GM10847 (cell line): ENCODE data around the gene AIFM1.

Source experiments
- POLR2A ChIP-seq: IDR thresholded peaks from 2 replicates; pipeline ENCODE4 v1.6.1; 2011; ENCODE audit not compliant: insufficient read length; ENCODE audit errors: extremely low read depth

Gene AIFM1

DNA sequence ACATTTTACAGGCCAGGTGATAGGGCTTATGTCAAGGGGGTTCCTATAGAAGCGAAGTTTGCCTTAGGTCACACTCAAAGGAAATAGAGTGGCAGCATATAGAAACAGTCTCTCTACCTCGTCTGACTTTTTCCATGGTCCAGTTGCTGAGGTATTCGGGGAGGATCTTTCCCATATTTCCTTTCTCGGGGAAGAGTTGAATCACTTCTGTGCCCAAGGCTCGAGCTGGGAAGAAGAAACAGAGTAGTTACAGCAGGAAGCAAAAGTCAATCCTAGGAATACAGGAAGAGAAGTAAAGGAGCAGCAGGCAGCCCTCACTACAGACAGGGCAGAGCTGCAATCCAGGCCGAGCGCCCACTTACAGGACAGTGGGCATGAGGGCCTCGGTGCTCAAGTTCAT, 28.7 kb downstream of the AIFM1 start:
- no peak for TF ChIP-seq POLR2A

DNA sequence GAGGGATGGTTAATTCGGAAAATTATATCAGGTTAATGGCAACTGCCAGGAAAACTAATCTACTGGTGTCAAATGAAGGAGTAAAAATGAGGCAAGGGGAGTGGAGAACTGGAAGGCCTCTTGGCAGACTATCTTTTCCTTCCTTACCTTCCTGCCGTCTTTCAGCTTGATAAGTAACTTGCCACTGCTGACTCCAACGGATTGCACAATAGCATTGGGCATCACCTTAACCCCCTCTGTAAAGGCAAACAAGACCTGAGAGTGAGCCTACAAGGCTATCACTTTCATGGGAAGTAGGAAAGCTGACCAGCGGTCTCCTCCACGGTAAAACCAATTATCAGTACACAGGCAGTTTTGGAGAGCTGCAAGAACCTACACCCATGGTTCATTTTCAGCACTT, 29.1 kb downstream of the AIFM1 start:
- TF ChIP-seq POLR2A, result no peak

DNA sequence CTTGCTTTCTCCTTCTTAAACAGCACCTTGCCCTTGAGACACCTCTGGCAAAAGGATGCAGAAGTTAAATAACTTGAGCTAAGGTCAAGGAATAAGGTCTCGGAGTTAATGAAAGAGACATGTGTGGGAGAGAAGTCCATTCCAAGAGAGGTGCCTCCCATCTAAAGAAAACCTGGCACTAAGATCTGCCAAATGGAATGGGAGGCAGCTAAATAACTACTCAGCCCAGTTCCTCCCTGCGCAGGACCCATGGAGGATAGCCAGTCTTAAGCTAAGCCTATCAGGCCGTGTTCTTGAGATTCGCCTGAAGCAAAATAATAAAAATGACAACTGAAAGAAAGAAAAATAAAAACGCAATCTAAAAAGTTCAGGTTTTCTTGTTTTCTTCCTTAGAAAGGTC, 34.7 kb downstream of the AIFM1 start:
- TF ChIP-seq POLR2A, result no peak

DNA sequence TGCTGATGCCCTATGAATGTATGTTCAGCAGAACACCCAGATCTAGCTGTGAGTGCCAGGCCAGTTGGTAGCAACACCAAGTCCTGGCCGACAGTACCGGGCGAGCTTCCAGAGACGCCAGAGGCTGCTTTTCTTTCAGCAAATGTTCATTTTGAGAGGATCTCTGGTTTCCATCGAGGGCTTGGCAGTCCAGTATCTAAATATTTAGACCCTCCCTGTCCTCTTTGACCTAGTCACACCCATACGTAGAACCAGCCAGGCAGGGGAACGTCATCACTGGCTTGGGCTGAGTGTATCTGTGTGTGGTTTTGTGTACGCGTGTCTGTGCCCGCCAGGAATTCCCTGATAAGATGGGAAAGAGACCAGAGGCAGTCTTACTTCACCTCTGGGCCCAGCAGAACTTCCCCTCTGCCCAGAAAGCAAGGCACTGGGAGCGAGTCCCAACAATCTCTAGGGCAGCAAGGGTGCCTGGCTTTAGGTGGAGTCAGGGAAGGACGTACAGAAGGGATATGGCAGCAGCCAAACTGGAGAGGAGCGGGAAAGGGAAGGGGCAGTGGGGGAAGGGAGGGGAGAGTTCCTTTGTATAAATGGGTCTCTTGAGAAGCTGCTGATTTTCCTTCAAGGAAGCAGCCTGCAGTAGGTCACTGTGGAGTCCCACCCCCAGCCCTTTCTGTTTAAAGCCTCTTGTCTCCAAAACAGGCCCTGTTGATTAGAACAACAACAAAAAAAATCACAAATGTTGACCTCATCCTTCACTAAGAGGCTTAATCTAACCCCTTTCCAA, 40.4 kb downstream of the AIFM1 start:
- TF ChIP-seq POLR2A, result no peak

DNA sequence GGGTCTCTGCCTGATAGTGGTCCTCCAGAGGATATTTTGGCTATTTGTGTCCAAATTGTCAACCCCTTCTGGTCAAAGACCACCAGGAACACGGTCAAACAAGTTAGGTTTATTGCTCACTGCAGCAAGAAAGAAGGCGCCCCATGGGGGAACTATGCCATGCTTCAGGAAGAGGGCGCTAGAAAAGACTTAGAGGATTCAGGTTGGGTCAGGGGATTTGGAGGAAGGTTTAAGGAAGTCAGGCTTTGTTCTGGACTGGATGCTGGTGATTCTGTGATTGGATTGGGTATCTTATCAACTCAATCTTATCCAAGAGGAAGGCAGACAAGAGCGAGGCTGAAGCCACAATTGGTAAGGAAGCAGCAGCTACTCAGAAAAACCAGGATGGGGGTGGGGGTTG, 41.1 kb downstream of the AIFM1 start:
- no peak for TF ChIP-seq POLR2A

DNA sequence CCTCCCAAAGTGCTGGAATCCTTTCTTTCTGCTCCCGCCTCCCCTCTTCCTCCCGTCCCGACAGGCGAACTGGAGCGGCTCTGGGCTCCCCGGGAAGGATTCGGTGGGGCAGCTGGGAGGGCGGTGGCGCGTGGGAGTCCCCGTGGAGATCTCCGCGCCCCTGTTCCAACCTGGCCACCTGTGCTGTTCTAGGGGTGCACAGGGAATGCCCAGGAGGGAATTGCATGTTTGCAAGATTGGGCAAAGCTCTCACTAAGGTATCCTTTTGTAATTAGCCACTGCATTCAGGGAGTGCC, 44.2 kb downstream of the AIFM1 start:
- no peak for TF ChIP-seq POLR2A

DNA sequence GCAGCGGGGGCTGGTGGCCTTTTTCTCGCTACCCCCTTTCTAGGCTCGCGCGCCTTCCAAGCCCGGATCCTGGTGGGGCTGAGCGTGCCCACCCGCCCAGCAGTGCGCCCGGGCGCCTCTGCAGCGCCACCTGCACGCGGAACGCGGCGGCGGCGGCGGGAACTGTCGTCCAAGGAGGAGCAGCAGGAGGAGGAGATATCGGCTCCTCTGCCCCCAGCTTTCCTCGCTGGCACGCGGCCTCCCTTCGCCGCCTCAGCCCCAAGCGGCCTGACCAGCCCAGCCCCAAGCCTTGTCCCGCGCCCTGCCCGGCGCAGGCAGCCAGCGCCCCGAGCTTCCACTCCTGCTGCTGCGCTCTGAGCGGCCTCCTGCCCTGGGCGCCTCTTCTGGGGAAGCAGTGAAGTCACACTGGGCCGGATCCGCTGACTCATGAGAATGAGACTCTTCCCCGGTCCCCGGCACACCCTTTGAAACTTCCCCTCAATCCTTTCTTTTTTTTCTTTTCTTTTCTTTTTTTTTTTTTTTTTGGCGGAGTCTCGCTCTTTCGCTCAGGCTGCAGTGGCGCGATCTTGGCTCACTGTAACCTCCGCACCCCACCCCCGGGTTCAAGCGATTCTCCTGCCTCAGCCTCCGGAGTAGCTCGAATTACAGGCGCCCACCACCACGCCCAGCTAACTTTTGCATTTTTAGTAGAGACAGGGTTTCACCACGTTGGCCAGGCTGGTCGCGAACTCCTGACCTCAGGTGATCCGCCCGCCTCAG, 44.7 kb downstream of the AIFM1 start:
- no peak for TF ChIP-seq POLR2A

DNA sequence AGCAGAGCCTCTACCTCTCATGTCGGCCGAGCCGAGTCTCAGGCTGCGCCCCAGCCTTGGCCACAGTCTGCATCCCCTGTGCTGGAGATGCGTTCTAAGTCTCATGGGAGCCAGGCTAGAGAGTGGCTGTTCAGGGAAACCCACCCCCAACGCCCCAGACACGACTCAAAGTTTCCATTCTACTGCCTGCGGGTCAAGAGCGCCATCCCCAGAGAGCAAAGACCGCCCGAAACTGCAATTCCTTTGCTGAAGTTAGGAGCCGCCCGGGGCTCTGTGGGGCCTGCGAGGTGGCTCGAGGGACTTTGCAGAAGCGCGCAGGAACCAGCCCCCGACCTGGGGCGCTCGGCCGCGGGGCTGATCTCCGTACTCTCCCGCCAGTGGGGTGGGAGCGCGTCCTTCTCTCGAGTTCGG, 45.3 kb downstream of the AIFM1 start:
- TF ChIP-seq POLR2A, result no peak

DNA sequence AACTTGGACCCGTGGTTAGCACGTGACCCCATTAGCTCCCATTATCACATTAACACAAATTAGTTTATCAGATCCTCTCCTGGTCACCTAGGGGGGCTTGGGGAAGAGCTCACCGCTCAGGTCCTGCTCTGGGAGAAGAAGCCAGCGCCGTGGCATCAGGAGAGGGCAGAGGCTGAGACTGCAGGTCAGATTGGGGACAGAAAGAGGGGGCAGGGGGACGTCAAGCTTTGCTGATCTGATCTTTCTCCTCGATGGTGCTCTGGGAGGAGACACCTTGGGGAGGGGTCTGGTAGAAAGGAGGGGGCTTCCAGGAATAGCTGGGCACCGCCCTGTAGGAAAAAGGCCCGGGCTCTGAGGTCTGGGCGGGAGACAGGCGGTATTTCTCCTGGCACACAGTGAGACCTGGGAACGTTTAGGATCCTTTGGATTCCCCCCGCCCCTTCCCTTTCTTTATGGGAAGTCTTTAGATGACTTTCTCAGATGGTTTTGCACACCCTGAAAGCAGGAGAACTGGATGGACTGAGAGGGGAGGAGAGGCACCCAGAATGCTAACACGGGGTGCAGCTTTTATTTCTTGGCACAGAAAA, 46.2 kb downstream of the AIFM1 start:
- no peak for TF ChIP-seq POLR2A

DNA sequence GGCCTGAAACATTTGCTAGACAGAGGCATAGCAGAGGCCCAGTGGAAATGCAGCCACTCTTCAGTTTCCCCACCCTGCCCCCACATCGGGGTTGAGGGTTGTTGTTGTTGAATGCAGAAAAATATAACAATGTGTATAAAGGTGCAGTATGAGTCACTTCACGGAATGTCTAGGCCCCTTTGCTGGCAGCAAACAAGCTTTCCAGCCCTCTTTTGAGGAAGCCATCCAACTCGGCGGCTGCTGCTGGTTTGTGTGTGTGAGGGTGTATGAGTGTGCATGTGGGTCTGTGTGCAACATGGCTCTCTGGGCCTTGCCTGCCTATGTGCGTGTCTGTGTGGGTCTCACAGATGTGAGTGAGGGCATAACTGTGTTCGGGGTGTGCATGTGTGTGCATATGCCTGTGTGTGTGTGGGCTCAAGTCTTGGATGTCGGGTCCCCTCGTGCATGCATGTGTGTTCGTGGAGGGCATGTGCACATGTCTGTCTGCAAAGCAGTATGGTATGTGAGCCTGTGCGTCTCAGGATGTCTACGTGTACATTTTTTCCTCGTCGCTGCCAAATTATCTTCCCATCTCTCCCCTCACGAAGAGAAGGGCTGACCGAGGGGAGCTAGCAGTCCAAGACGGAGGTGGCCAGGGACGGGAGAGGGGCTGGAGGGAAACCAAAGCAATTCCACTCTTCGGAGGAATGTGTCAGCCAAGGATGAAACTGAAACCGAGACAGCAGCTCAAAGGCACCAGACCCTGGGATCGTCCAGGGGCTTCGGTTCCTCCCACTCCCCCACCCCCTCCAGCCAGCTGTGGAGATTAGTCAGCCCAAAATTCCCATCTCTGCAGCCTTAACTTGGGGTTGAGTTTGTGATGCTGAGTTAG, 47.0 kb downstream of the AIFM1 start:
- TF ChIP-seq POLR2A, result no peak

DNA sequence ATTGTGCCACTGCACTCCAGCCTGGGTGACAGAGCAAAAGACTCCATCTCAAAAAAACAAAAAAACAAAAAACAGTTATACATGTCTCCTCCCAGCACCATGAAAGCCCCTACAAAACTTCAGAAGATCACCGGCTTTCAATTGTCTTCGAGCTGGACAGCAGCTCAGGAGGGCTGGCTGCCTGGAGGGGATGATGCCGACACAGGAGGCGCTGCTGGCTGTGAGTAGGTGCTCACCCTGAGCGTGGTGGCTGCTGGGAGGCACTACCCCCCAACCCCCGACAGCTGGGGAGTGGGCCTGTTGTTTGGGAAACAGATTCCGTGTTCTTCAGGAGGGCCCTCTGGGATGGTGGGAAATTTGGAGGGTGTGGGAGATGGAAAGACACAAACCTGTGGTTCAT, 48.5 kb downstream of the AIFM1 start:
- no peak for TF ChIP-seq POLR2A

DNA sequence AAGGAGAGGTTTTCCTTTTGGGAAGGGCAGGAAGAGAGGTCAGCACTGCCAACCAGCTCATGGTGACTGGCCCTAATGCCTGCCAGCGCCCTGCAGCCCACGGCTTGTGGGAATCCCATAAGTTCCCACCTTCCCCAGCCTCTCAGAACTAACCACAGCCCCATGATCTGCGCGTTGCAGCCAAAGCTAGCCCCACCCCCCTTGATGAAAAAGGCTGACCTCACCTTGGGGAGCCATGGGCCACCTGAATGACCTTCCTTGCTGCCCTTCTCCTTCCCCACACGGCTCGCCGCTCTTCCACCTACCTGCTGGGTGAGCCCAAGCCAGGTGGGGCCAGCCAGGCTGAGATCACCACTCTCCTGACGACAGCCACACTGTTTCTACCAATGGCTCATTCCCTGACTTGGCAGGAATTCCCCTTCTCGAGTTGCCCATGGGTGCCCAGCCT, 51.5 kb downstream of the AIFM1 start:
- no peak for TF ChIP-seq POLR2A

DNA sequence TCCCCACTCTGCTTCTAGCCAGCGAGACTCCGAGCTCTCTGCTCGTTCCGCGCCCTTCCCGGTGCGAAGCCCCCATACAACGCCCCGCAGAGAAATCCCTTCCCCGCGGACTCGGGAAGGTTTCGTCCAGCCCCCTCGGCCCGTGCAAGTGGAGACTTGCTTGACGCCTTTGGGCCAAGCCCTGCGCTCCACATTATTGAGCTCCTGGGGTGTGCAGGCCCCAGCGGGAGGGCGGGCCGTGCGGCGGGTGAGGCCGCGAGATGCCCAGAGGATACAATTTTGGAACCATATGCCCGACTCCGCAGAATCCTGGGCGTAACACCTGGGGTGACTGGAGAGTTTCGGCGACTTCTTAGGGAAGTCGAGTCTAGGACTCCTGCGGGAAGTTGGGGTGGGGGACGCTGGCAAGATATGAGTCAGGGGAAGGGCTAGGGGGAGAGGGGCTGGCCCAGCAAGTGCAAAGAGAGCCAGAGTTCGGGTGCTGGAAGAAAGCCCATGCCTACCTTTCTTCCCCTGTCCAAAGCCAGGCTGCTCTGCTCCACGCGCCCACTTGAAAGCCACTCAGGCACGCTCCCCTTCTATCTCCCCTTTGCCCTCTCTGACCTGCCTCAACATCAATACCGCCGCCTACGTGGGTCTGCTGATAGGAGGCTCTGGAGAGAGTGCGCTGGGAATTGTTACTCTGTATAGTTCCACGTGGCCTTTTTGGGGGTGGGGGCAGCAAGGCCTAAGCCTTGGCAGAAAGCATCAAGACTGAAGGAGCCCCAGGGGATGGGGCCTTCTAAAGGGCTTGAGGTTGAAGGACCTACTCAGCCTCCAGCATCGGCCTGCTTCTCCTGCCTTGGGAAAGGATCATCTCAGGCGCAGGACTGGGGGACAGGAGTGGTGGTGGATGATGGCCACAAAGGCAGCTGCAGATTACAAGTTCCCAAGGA, 54.2 kb downstream of the AIFM1 start:
- no peak for TF ChIP-seq POLR2A
